KBM-7 (cell line): ENCODE results near the gene FAM3C.
"Not testable (repeated sequence)": the region's sequence is repeated elsewhere in the genome, so short reads cannot be mapped to it uniquely, and the experiment has no call there.

Experiments
- DNase-seq: peaks from one replicate; pipeline ENCODE4 v3.0.0-alpha.2; 2015
- in situ Hi-C: fragments of 300-500 bp; cut with MboI; formaldehyde crosslinking; loops from 2 replicates; pipeline ENCODE4 v1.14.3; 2020; ENCODE audit warnings: low sequenced_read_pairs, low pct_unique_long_range_greater_than_20kb, mixed read lengths

The FAM3C gene

GRCh38 chr7:121342631-121343030 is 53.5 kb downstream of the FAM3C start:
- in situ Hi-C loops: no loop called here

DNA sequence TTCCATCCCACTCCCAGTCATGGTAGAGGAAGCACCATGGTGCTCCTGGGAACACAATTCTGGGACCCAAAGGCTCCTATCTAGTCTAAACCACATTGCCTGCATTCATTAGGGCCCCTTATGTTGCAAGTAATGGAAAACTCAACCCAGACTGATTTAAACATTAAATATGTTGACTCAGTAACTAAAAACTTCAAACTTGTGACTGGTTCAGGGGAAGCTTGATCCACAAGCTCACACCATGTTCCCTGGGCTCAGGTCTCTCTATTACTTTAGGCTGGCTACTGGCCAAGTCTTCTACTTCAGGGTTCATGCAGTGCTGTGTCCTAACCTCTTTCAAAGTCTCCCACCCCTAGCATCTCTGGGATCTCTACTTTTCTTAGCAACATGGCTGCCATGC is 54.2 kb downstream of the FAM3C start:
- in situ Hi-C loops: no loop called here
- DNase-seq: no peak

More at GRCh38 chr7:121342631-121343030, 53.5 kb downstream of the FAM3C start:
- no peak for DNase-seq

DNA sequence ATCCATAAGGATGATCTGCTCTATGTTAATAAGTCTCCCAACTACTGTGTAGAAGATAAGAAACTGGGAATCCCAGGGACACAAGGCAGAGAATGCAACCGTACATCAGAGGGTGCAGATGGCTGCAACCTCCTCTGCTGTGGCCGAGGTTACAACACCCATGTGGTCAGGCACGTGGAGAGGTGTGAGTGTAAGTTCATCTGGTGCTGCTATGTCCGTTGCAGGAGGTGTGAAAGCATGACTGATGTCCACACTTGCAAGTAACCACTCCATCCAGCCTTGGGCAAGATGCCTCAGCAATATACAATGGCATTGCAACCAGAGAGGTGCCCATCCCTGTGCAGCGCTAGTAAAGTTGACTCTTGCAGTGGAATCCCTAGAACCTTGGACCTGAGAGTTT is 57.0 kb downstream of the FAM3C start:
- DNase-seq: no peak
- in situ Hi-C loops: no loop called here

DNA sequence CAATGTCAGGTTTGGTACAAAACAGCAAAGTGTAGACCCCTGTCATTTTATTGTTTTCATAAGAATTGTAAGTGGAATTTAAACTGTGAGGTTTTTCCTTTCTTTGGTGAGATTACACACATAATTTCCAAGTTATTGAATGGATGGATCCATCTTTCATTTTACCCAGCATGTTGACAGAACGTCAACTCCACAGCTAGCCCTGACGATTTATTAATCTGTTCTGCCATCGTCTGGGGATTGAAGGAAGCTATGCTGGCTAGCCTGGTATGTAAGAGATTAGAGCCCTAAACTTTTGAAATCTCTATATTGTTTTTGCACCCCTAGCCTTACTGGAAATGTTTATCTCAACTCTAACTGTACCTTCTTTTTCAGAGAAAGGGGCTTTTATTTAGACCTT is 58.7 kb downstream of the FAM3C start:
- in situ Hi-C loops: no loop called here
- no peak for DNase-seq

- DNase-seq: no peak
- in situ Hi-C loops: no loop called here
Measured at GRCh38 chr7:121336579-121336978, 59.5 kb downstream of the FAM3C start.

GRCh38 chr7:121334875-121335648 is 61.0 kb downstream of the FAM3C start:
- in situ Hi-C loops: no loop called here
- no peak for DNase-seq

DNA sequence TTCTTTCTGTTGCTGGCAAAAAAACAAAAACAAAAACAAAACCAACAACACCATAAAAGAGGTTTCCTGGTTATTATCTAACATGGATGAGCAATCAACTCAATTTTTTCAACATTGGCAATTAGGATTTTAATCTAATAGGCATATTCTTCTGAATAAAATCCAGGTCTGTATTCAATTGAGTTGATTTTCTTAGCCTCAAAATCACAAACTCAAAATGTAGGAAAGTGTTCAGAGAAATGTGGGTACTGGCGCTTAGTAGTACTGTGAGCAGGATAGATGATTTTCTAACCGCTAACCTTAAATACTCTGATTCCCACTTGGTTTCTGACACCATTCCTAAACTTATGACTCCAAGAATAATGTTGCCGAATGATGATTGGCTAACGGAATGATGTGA is 61.7 kb downstream of the FAM3C start:
- in situ Hi-C loops: no loop called here

GRCh38 chr7:121331574-121331973 is 64.5 kb downstream of the FAM3C start:
- no peak for DNase-seq
- in situ Hi-C loops: no loop called here

More for the DNA sequence above, 61.7 kb downstream of the FAM3C start:
- DNase-seq: no peak

DNA sequence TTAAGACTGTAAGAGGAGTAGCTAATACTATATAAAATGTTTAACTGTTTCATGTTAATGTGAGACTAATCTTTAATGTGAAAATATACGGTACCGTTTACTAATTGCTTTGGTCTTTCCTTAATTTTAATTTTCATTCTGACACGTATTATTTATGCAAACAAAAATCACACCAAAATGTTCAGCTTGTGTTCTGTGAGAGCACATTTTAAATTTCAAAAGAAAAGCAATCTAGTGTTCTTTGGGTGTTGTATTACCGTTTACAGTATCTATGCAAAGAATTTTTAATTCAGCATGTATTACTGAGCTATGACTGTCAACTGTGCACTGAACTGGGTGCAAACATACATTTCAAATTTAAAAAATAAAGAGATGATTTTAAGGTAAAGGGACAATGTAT is 65.1 kb downstream of the FAM3C start:
- no peak for DNase-seq
- in situ Hi-C loops: no loop called here

DNA sequence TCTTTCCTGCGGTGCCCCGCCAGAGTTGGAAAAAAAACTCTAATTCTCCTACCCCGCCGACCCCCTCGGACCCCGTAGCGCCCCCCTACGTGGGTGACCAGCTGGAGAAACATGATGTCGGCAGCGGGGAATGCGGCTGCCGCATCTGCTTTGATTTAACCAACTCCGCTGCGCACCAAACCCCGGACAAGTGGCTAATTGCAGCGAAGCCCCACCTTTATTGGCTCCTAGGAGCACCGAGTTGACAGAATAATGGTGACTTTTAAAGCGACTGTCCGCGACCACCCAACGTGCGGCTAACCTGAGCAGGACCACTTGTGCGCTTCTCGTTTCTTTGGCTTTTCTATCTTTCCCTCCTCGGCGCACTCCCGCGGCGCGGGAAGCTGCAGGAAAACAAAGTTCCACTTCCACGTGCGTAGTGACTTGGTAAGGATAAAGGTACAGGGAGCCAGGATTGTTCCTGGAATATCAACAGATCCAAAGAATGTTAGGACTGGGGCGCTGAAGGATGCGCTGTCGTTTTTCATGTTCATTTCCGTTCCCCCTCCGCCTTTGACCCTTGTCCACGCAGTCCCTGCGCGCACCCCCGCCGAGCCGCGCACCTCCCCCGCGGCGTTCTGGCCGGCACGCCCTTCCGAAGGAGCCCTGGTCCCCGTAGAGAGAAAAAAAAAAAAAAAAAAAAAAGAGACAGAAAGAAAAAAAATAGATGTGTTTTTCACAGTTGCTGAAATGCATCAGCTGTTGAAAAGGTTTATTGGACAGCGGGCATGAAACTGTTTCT is 65.9 kb downstream of the FAM3C start:
- DNase-seq: no peak
- in situ Hi-C loops: no loop called here

DNA sequence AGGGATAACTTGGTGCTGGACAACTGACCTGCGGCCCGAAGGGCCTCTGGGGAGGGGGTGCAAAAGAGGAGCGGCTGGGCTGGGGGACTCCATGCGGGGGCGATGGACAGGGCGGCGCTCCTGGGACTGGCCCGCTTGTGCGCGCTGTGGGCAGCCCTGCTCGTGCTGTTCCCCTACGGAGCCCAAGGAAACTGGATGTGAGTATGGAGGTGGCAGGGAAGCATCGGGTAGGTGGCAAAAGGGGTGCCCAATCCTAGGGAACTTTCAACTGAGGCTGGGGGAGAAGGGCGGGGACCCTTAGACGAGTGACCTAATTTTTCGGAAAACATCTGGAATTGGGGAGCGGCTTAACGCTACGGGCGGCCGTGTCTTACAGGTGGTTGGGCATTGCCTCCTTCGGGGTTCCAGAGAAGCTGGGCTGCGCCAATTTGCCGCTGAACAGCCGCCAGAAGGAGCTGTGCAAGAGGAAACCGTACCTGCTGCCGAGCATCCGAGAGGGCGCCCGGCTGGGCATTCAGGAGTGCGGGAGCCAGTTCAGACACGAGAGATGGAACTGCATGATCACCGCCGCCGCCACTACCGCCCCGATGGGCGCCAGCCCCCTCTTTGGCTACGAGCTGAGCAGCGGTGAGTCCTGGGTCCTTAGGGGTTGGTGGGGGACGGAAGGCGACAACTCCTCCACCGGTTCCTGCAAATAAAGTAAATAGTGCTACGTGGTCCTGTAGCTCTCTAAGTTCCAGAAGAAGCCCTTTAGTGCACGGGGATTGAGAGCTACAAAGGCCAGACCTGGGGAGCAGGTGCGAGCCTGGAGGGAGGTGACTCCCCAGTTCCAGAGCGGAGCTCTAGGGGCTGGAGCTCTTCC is 66.7 kb downstream of the FAM3C start:
- no peak for DNase-seq
- in situ Hi-C loops: no loop called here

DNA sequence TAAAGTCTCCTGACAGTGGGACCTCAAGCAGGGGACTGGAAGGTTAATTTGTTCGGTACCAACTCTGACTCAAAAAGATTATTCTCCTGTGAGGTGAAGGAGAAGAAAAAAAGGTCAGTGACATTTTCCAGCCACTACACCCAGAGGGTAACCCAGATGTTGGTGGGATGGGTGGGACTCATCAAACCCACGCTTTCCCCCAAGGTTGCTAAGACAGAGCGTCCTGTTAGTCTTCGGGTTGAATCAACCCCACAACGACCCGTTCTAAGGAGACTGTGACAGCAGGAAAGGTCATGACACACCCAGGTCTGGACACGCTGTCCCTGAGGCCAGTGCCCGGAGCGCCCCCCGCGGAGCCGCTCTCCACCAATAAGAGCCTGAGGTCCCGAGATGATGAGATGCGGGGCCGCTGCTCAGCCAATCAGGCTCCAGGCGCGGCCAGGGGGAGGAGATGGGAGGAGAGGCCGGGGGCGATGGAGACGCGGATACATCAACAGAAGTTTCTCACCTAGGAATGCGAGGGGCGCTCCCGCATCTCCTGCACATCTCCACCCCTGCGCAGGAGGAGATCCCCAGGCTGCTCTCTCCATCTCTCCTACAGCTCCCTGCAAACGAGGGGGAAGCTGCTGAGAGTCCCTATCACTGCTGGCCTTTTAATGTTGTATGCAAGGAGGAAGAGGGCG is 67.5 kb downstream of the FAM3C start, which contains the start of gene WNT16:
TSS of gene WNT16 (plus strand) at position 493 of the 683 bp plus-strand sequence. CDS start 293 bp downstream, outside the sequence.
- no peak for DNase-seq
- in situ Hi-C loops: no loop called here

- DNase-seq: no peak
- in situ Hi-C loops: no loop called here
Measured at GRCh38 chr7:121327671-121328070, 68.4 kb downstream of the FAM3C start.

DNA sequence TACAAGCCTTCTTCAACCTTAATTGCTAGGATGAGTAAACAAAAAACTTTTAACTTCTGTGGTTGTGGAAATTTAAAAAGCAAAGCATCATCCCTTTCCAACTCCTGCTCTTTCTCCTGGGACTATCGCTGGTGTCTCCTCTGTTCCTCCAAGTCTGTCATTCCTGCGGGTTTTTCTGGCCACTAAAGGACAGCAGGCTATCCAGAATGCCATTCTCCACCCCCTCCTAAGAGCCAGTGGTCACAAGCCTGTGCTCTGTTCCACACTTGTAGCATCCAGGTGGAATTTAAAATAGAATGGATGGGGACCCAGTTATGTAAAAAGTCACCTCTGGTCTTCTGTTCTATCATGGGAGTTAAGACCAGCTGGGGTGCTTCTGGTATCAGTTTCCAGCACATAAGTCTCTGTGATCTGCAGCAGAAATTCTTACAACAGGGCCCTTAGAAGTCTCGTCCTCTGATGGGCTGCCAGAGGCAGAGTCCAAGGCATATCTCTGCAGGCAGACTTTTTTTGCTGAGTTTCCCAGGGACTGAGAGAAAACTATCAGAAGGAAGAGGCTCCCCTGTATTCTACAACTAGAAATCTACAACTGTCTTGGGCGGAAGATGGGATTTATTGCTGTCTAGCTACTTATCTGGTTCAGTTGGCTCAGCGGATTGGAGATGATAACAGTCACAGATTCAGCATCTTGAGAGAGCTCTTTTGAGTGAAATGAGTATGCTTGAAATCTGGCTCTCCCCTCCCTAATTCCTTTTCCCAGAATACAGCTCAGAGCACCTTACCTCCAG is 72.4 kb downstream of the FAM3C start:
- DNase-seq: no peak
- in situ Hi-C loops: no loop called here

DNA sequence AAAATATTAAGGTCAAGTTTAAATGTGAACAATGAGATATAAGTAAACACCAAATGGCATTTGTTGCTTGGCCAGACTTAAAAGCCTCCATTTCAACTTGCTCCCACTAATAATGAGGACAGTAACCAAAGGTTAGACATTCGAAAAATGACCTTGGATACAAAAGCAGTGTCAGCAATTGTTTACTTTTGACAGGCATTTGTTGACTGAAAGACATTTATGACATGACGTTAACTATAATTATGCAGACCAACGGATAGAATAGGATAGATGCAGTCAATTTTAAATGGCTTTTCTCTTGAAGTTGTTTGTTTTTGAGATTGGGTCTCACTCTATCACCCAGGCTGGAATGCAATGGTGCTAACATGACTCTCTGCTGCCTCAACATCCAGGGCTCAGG is 73.6 kb downstream of the FAM3C start:
- in situ Hi-C loops: no loop called here
- DNase-seq: no peak

DNA sequence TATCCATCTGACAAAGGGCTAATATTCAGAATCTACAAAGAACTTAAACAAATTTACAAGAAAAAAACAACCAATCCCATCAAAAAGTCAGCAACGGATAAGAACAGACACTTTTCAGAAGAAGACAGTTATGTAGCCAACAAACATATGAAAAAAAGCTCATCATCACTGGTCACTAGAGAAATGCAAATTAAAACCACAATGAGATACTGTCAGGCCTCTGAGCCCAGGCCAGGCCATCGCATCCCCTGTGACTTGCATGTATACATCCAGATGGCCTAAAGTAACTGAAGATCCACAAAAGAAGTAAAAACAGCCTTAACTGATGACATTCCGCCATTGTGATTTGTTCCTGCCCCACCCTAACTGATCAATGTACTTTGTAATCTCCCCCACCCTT is 80.9 kb downstream of the FAM3C start:
- in situ Hi-C loops, DNase-seq: not testable (repeated sequence)

DNA sequence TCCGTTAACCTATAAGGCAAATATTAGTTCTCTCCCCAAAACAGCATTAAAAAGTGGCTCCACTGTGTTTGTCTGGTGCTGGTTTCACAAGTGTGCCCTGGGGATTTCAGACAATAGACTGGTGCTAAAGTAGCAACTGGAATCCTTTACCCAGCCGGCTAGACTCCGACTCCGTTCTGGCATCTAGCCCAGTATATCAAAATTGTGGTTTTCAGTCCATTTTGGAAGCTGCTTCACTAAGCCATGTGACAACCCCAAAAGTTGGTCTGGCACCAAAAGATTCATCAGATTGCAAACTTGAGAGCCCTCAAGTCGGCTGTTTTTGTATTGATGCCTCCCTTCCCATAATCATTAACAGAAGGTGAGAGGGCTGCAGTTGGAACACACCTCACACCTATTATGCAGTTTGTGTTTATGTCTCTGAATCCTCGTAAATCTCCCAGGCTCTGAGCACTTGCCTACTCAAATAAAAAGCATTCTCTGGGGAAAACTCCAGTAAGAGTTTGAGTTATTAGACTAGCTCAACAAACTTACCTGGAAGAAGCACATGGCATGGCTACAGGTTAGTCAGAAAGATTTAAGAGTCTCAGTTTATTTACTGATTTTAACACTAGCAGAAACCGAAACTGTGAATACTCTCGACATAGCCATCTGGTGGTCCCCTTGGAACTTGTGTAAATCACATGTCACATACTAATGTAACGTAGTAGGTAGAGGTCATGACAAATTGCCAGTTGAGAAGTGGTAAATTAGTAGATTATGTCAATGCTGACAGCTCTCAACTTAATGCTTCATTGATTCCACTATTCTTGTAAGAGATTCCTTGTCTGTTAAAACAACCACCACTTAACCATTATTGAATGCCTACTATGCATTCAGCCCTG is 82.1 kb downstream of the FAM3C start:
- DNase-seq: no peak
- in situ Hi-C loops: no loop called here
